OCI-LY3 (cell line): ENCODE data around the gene ZSCAN12.

ENCODE experiments used
- CTCF ChIP-seq: fragments of 200-600, 300-600 bp; sonication (generic); IDR thresholded peaks from 2 replicates; pipeline ENCODE4 v1.5.1; 2014; ENCODE audit warnings: antibody characterized with exemption, low read length, low read depth
- EZH2phosphoT487 ChIP-seq: fragments of 200-600 bp; shearing (Covaris generic); IDR thresholded peaks from 2 replicates; pipeline ENCODE4 v1.6.1; 2018; ENCODE audit warnings: antibody characterized with exemption, mixed run types, low read depth

DNA sequence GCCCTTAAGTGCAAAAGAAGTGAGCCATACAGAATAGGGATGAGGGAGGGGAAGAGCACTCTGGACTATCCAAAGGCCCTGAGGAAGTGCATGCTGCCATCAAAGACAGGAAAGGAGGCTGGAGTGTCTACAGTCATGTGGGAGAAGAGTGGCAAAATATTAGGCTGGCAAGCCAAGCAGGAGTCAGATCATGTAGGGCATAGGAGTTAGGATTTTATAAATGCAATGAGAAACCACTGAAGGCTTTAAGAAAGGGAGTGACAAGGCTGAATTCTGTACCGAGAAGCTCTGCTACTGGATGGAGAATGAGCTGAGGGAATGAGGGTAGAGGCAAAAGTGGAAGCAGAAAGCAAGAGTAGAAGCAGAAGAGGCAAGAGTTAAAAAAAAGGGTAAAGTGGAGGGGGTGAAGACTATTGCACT is 65.9 kb downstream of the ZSCAN12 start:
- TF ChIP-seq CTCF = no peak
- no peak for TF ChIP-seq EZH2phosphoT487
